Fibroblast of the aortic adventitia (primary cell): ENCODE data around the gene APBA2. TPM values are rescaled to one million over a fixed set of nuclear protein-coding genes. Genes with fewer than 3 reads are reported as not detected.

Source experiments
- DNase-seq: peaks from one replicate; pipeline ENCODE4 v3.0.0-alpha.2; 2010; ENCODE audit warnings: low read depth
- H3K4me3 ChIP-seq: 2 replicates; pipeline ENCODE4 v1.5.1; 2011; ENCODE audit warnings: low read depth, mild to moderate bottlenecking, control low read depth, low read length, moderate library complexity
- total RNA-seq: library from RNA; depleted of rRNA; stranded (reverse); fragments of >200 nt; gene quantifications from 2 replicates; pipeline ENCODE4 v1.2.3, GENCODE V29; 2012; ENCODE audit warnings: low replicate concordance
- TF ChIP-seq, protein P1 (sequence below): IDR thresholded peaks from 2 replicates; pipeline ENCODE4 v1.5.1; 2011; ENCODE audit warnings: mild to moderate bottlenecking, low read length, control low read depth, inconsistent platforms; ENCODE audit not compliant: insufficient read depth

The APBA2 gene
- total RNA-seq, 1 donor: 1.8 TPM

DNA sequence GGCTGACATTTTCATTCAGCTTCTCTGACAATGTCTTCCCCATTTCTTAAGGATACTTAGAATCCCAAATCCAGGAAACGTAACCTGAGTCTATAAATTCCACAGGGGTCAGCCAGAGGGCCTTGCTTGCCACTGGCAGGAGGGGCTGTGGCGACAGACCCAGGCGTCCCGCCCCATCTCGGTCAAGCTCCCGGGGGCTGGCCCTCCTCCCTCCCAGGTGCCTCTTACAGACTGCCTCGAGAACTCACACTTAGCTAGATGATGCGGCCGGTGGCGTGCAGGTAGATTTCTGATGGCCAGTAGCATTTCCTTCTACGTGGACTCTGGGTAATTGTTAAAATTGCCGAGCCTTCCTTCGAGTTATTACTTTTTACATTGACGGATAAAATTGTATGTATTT is 211.4 kb downstream of the APBA2 start:
- no peak for DNase-seq

DNA sequence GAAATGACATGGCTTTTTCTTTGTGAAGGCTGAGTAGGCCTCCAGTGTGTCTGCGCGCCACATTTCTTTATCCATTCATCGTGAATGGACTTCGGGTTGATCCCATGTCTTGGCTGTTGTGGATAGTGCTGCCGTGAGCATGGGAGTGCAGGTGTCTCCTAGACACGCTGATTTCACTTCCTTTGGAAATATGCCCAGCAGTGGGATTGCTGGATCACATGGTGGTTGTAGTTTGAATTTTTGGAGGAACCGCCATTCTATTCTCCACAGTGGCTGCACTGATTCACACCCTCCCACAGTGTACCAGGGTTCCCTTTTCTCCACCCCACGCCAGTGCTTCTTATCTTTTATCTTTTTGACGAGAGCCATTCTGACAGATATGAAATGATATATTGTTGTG is 212.2 kb downstream of the APBA2 start:
- TF ChIP-seq, protein P1, sequence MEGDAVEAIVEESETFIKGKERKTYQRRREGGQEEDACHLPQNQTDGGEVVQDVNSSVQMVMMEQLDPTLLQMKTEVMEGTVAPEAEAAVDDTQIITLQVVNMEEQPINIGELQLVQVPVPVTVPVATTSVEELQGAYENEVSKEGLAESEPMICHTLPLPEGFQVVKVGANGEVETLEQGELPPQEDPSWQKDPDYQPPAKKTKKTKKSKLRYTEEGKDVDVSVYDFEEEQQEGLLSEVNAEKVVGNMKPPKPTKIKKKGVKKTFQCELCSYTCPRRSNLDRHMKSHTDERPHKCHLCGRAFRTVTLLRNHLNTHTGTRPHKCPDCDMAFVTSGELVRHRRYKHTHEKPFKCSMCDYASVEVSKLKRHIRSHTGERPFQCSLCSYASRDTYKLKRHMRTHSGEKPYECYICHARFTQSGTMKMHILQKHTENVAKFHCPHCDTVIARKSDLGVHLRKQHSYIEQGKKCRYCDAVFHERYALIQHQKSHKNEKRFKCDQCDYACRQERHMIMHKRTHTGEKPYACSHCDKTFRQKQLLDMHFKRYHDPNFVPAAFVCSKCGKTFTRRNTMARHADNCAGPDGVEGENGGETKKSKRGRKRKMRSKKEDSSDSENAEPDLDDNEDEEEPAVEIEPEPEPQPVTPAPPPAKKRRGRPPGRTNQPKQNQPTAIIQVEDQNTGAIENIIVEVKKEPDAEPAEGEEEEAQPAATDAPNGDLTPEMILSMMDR: no peak
- no peak overlapping the region for H3K4me3 ChIP-seq
- no peak for DNase-seq

More for the DNA sequence above, 211.4 kb downstream of the APBA2 start:
- TF ChIP-seq, protein P1: no peak
- no peak overlapping the region for H3K4me3 ChIP-seq

DNA sequence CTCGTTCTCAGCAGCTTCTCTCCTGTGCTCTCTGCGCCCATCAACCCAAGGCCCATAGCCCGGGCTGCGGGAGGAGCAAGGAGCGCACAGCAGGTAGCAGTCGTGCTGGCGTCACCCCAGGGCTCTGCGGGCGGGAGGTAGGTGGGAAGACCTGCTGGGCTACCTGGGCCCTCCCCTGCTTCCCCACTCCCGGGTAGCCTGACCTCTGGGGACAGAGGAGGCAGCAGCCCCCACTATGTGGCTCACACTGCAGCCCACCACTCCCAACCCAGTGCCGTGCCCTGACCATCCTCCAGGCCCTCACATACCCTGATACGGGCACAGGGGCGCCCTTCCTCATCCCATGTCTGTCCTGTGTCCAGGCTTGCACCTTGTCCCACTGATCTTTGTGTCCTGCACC is 212.9 kb downstream of the APBA2 start:
- TF ChIP-seq, protein P1: no peak
- no peak overlapping the region for H3K4me3 ChIP-seq
- DNase-seq: no peak

DNA sequence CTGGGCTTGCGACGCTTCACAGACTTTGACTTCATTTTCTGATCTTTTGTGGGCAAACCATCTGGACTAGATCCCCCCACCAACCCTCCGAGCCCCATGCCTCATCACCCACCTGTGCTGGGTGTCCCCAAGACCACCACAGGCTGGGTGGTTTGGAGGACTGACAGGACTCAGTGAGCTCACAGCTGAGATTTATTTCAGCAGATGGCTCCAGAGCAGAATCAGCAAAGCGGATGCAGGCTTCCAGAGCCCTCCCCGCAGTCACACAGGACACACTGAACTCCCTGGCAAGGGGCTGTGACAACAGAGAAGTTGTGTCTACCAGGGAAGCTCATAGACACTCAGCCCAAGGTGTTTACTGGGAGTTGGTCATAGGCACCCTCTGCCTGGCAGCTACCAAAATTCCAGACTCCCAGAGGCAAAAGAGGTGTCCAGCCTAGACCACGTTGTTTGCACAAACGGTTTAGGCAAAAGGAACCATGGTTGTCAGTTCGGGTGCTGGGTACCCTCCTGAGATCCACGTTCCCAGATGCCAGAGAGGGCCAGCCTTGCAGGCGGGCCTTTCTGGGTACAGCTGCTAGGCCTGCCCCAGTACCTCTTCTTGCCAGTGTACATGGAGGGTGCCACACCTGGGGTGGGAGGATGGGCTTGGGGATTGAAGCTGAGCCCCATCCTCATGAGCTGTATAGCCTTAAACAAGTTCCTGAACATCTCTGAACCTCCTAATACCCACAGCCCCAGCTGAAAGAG is 213.5 kb downstream of the APBA2 start:
- TF ChIP-seq, protein P1: no peak
- no peak for DNase-seq
- no peak overlapping the region for H3K4me3 ChIP-seq

DNA sequence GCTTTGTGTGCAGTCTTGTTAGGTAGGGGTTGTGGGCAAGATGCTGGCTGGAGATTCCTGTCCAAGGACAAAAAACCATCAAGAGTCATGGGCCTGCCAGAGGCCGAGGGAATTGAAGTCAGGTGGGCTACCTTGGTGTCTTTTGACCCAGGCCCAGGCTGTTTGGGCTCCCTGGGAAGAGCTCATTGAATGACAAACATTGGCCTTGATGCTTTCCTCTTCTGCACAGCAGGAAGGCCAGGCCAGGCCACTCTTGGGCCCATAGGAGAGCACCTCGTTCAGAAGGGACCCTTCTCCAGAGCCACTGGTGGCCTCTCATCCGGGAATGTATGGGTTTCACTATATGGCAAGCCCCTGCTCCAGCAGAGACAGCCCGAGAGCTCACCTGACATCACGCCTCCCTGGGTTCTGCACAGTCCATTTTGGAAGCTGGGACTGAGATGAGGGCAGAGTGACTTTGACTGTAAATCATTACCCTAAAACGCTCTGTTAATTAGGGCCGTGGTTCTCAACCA is 214.8 kb downstream of the APBA2 start:
- no peak for DNase-seq
- TF ChIP-seq, protein P1: no peak
- no peak overlapping the region for H3K4me3 ChIP-seq

DNA sequence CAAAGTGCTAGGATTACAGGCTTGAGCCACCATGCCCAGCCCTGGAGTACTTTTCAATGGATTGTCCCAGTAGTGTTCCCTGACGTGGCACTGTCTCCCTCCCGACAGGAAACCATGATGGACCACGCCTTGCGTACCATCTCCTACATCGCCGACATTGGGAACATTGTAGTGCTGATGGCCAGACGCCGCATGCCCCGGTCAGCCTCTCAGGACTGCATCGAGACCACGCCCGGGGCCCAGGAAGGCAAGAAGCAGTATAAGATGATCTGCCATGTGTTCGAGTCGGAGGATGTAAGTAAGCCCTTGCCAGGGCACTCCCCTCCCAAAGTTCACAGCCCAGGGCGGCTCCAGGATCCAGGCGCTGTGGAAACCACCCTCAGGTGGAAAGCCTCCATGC is 215.7 kb downstream of the APBA2 start:
- no peak for DNase-seq
- H3K4me3 ChIP-seq: no peak overlapping the region
- TF ChIP-seq, protein P1: no peak
